AG08395 (cell line): ENCODE data around the gene GOLGA8B.
"Not testable (repeated sequence)": the region's sequence is repeated elsewhere in the genome, so short reads cannot be mapped to it uniquely, and the experiment has no call there.

ENCODE experiments used
- DNase-seq: peaks from one replicate; pipeline ENCODE4 v3.0.0; 2012; ENCODE audit warnings: mixed read lengths, low spot score

GOLGA8B gene

GRCh38 chr15:34583399-34584329 is at the start of gene GOLGA8B:
TSS of gene GOLGA8B (minus strand) at chr15:34583651. CDS start at chr15:34535912, 47,739 bp downstream.
- peak; percentile 58 for DNase-seq

GRCh38 chr15:34633165-34633564 is 49.7 kb upstream of the GOLGA8B start:
- DNase-seq, result not testable (repeated sequence)

GRCh38 chr15:34628577-34629152 is 45.2 kb upstream of the GOLGA8B start:
- no peak for DNase-seq

GRCh38 chr15:34625007-34625406 is 41.6 kb upstream of the GOLGA8B start:
- DNase-seq, result no peak

GRCh38 chr15:34621675-34622074 is 38.2 kb upstream of the GOLGA8B start:
- DNase-seq, result peak; percentile 18

GRCh38 chr15:34620814-34621213 is 37.4 kb upstream of the GOLGA8B start:
- DNase-seq, result no peak

- no peak for DNase-seq
Measured at GRCh38 chr15:34620142-34620541, 36.7 kb upstream of the GOLGA8B start.

GRCh38 chr15:34619151-34619550 is 35.7 kb upstream of the GOLGA8B start:
- no peak for DNase-seq

- no peak for DNase-seq
Measured at GRCh38 chr15:34618073-34618472, 34.6 kb upstream of the GOLGA8B start.

GRCh38 chr15:34616613-34617012 is 33.2 kb upstream of the GOLGA8B start:
- DNase-seq, result peak; percentile 22

GRCh38 chr15:34613997-34614396 is 30.5 kb upstream of the GOLGA8B start:
- no peak for DNase-seq

GRCh38 chr15:34613301-34613700 is 29.9 kb upstream of the GOLGA8B start:
- DNase-seq, result no peak

- peak; percentile 13 for DNase-seq
Measured at GRCh38 chr15:34610354-34610753, 26.9 kb upstream of the GOLGA8B start.

GRCh38 chr15:34609102-34610057 is 25.9 kb upstream of the GOLGA8B start:
- DNase-seq, result no peak

GRCh38 chr15:34608517-34608916 is 25.1 kb upstream of the GOLGA8B start:
- no peak for DNase-seq

GRCh38 chr15:34607832-34608231 is 24.4 kb upstream of the GOLGA8B start:
- no peak for DNase-seq

GRCh38 chr15:34606545-34606944 is 23.1 kb upstream of the GOLGA8B start:
- no peak for DNase-seq

GRCh38 chr15:34606131-34606530 is 22.7 kb upstream of the GOLGA8B start:
- no peak for DNase-seq

- DNase-seq, result no peak
Measured at GRCh38 chr15:34603095-34603494, 19.6 kb upstream of the GOLGA8B start.

- no peak for DNase-seq
Measured at GRCh38 chr15:34600923-34601322, 17.5 kb upstream of the GOLGA8B start.

- no peak for DNase-seq
Measured at GRCh38 chr15:34598799-34599585, 15.5 kb upstream of the GOLGA8B start.
